ENCODE results near the gene CYBA. TPM values are rescaled to one million over a fixed set of nuclear protein-coding genes. Genes with fewer than 3 reads are reported as not detected.

Gene CYBA
- total RNA-seq = 180 and 213 TPM in 2 replicates

DNA sequence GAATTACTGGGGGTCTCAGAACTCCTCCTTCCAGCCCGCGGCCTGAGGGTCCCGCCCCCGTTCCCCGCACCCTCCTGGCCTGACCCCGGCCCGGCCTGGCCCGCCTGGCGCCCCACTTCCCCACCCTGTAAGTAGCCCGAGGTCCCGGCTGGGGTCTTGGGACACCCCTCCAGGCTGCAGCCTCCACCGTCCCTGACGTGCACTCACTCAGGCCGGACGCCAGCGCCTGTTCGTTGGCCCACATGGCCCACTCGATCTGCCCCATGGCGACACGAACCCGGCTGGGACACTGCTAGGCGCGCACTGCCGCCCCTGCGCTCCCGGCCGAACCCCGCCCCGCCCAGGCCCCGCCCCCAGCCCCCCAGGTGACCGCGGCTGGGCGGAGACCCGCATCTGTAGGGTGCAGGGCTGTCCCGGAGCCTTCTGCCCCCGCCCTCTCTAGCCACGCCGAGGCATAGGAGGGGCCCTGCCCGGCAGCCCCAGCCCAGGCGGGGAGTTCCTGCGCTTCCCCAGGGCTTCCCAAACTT is at the start of gene CYBA:
Gene CYBA, minus strand, starts transcription at position 305 of the 527 bp plus-strand sequence. Its CDS starts 40 bp downstream, at position 265.

GRCh38 chr16:88686439-88687253 is 35.8 kb upstream of the CYBA start, which contains the start of gene SNAI3:
SNAI3 (minus strand) TSS chr16:88686507; CDS start chr16:88686406, 101 bp downstream.

DNA sequence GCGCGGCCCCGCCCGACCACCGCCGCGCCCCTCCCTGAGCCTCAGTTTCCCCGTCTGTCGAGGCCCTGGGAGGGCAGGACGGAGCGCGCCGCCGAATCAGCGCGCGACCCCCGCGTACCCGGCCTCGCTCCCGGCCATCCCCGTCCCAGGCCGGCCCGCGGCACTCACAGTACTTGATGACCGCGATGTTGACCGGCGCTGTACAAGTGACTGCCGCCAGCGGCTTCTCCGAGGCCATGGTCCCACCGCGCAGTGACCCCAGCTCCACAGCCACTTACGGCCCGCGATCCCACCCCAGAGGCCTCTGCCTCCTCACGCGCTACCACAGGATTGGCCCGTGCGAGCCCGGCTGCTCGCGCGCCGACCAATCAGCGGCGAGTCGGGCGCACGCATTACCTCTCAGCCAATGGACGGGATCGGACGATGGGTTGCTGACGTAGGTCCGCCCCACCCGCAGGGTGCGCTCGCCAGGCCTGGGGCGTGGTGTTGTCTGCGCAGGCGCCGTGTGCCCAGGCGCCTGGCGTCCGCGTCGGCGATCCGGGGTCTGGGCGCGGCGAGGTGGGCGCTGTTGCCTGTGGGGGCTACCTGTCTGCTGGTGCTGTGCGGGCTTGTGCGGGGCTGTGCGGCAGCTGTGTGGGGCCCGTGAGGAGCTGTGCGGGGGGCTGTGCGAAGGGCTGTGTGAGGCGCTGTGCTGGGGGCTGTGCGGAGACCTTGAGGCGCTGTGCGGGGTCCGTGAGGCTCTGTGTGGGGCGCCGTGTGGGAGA is 12.2 kb upstream of the CYBA start, which contains the start of gene MVD:
Gene MVD, minus strand, starts transcription at position 249 of the 764 bp plus-strand sequence. Its CDS starts 11 bp downstream, at position 238.

DNA sequence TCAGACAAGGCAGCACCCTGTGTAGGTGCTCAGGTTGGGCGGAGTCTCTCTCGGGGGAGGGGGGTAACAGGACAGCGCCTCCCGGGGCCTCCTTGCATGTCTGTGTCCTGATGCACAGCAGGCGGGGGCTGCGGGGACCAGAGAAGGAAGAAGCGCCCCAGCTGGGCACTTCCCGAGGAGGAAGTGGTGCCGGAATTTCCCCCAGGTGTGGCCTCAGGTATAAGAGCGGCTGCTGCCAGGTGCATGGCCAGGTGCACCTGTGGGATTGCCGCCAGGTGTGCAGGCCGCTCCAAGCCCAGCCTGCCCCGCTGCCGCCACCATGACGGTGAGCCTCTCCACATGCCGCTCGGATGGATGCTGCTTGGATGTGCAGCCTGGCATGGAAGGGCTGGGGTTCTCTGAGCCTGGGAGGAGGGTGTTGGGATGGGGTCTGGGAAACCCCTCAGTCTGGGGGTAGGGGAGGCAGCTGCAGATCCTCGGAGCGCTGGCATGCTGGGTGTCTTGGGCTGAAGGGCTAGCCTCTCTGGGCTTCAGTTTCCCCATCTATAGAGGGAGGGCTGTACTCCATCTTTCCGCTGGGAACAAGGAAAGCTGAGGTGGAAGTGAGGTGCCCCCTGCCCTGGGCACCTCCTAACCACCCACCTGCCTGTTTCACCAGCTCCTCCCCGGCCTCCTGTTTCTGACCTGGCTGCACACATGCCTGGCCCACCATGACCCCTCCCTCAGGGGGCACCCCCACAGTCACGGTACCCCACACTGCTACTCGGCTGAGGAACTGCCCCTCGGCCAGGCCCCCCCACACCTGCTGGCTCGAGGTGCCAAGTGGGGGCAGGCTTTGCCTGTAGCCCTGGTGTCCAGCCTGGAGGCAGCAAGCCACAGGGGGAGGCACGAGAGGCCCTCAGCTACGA is 12.3 kb downstream of the CYBA start, which contains the start of gene IL17C:
Gene IL17C, plus strand, starts transcription at position 250 of the 908 bp plus-strand sequence. Its CDS starts 70 bp downstream, at position 320.

Other genes with a start within 250 kb of the CYBA start
- gene ZFPM1, start 197.8 kb downstream of the CYBA start, total RNA-seq = 2.0 and 2.8 TPM in 2 replicates
- gene ZC3H18, start 80.7 kb downstream of the CYBA start, total RNA-seq = 11.3 and 12.8 TPM in 2 replicates
- not detected in 2 replicates for gene IL17C, start 12.5 kb downstream of the CYBA start, total RNA-seq
- 52.5 and 77.8 TPM in 2 replicates for gene MVD, start 12.0 kb upstream of the CYBA start, total RNA-seq
- gene SNAI3, start 35.5 kb upstream of the CYBA start, total RNA-seq = 0.23 TPM in 1 of 2 replicates, not detected in the other
- 7.4 and 13.1 TPM in 2 replicates for gene RNF166, start 55.4 kb upstream of the CYBA start, total RNA-seq
- gene CTU2, start 55.5 kb upstream of the CYBA start, total RNA-seq = 11.5 and 17.8 TPM in 2 replicates
- gene PIEZO1, start 134.2 kb upstream of the CYBA start, total RNA-seq = 272 and 555 TPM in 2 replicates
- gene CDT1, start 152.7 kb upstream of the CYBA start, total RNA-seq = 3.8 and 4.2 TPM in 2 replicates
- 56.4 and 79.3 TPM in 2 replicates for gene APRT, start 160.9 kb upstream of the CYBA start, total RNA-seq
- gene GALNS, start 205.9 kb upstream of the CYBA start, total RNA-seq = 49.1 and 69.1 TPM in 2 replicates
- gene TRAPPC2L, start 206.1 kb upstream of the CYBA start, total RNA-seq = 29.0 and 55.4 TPM in 2 replicates
- gene PABPN1L, start 215.6 kb upstream of the CYBA start, total RNA-seq = not detected in 2 replicates